Measurements from ENCODE around the gene FNDC3B.

Gene FNDC3B

DNA sequence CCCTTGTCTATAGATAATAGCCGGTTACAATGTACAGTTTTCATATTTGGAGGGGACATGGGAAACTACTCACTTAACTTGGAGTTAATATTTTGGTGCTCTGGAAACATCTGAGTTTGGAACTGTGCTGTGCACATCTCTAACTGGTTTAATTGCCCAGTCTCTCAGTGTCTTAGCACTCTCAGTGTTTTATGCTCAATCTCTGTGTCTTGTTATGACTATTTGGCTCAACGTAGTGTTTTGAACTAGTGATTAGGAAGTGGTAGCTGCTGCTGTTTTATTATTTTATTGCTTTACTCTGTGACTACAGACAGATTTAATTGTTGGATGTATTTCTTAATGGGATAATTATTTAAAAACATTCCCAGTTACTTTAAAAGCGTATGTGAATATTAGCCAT is 17.0 kb downstream of the FNDC3B start:
- peaks cover 33% of the 10 kb centered on the region for H3K4me1 Mint-ChIP-seq (ENCODE audit: low read depth)
- peaks cover 17% of the 10 kb centered on the region for H3K36me3 Mint-ChIP-seq
- H3K9me3 Mint-ChIP-seq (ENCODE audit: low read depth): no peaks in the 10 kb centered on the region
- H3K27me3 Mint-ChIP-seq: no peaks in the 10 kb centered on the region
- no peak overlapping the region for H3K4me3 Mint-ChIP-seq
- H3K27ac Mint-ChIP-seq: peak overlapping the region; percentile 22

DNA sequence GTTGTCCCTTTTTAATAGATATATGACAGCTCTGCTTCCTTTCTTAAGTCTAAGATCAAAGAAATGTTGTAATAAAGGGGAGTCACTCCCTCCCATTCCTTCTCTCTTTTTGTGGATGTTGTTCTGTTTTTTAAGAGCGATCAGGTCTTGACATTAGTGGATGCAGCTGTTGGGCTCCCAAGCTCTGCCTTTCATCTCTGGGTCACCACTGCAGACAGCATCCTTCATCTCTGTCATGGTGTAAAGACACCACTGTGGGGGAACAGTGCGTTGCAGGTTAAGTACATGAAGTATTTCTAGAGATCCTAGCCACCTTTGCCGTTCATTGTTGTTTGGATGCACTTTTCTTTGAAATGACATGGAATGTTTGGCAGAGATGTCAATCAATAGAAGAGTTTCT is 17.7 kb downstream of the FNDC3B start:
- Mint-ChIP-seq H3K4me3 (no peak overlapping the region), H3K9me3 (ENCODE audit: low read depth) (no peaks in the 10 kb centered on the region), H3K27ac (no peak overlapping the region), H3K4me1 (ENCODE audit: low read depth) (peaks cover 36% of the 10 kb centered on the region), H3K27me3 (no peaks in the 10 kb centered on the region), H3K36me3 (peaks cover 15% of the 10 kb centered on the region)

DNA sequence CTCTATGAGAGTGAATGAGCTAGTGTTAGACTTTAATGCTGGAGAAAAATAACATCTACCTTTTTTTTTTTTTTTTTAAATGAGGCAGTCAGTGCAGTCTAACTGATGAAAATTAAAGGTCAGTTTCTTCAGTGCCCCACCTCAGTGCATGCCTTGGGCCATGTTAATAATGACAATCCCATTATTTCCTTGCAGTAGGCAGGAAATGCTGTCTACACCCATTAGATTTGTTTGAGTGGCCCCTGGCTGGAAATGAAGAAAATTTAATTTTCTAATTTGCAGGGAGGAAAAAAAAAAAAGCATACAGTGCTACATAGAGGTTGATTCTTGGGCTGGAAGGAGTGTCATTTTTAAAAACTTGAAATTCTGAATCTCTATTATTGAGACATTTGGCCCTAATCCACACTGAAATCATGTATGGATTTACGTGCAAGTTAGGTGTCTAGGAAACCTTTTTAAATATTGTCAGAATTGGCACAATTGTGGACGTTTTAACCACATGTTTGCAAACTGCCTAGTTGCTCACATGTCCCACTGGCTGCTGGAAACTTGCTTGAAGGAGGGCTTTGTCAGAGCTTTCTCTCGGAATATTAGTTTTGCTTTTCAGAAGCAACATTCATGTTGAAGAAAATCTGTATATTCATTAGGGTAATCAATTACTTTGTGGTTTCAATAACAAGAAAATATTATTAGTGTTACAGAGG is 18.4 kb downstream of the FNDC3B start:
- H3K9me3 Mint-ChIP-seq (ENCODE audit: low read depth): no peaks in the 10 kb centered on the region
- H3K4me1 Mint-ChIP-seq (ENCODE audit: low read depth): peaks cover 36% of the 10 kb centered on the region
- H3K36me3 Mint-ChIP-seq: peaks cover 11% of the 10 kb centered on the region
- no peak overlapping the region for H3K4me3 Mint-ChIP-seq
- H3K27ac Mint-ChIP-seq: no peak overlapping the region
- no peaks in the 10 kb centered on the region for H3K27me3 Mint-ChIP-seq

DNA sequence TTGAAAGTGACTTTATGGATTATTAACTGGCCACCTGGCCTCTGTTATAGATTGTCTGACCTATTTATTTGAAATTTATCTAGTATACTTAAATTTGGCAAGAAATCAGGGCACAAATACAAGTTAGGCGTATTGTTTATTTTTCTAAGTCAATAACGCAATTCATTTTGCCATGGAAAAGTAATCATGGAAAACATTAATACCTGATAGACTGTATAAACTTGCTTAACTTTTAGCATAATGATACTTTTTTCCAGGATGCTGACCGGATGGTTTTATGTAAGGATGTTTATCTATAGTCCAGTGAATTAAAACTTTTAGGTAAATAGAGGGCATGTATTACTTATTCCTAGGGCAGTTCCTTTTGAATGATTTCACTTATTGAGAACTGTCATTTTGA is 20.2 kb downstream of the FNDC3B start:
- Mint-ChIP-seq H3K36me3 (peaks cover 19% of the 10 kb centered on the region), H3K9me3 (ENCODE audit: low read depth) (no peaks in the 10 kb centered on the region), H3K27ac (no peak overlapping the region), H3K27me3 (no peaks in the 10 kb centered on the region), H3K4me1 (ENCODE audit: low read depth) (peaks cover 34% of the 10 kb centered on the region), H3K4me3 (no peak overlapping the region)

DNA sequence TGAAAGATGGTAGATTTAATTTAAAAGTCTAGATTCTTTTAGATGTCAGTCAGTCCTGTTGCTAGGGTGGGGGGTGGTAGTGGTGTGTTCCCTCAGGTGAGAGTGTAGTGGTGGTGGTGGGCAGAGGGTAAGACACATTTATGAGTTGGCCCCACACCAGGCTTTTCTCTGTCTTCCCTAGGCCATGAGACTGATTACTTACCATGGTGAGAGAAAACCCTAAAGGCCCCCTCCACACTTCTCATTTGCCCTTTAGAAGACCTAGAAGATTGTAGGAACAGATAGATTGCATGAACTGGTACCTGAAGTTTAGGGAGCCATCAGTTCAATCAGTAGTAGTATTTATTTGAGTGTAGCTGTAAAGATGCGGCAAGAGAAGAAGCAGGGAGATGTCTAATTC is 20.9 kb downstream of the FNDC3B start:
- Mint-ChIP-seq H3K4me3 (no peak overlapping the region), H3K36me3 (peaks cover 19% of the 10 kb centered on the region), H3K27ac (no peak overlapping the region), H3K9me3 (ENCODE audit: low read depth) (no peaks in the 10 kb centered on the region), H3K27me3 (no peaks in the 10 kb centered on the region), H3K4me1 (ENCODE audit: low read depth) (peaks cover 29% of the 10 kb centered on the region)

DNA sequence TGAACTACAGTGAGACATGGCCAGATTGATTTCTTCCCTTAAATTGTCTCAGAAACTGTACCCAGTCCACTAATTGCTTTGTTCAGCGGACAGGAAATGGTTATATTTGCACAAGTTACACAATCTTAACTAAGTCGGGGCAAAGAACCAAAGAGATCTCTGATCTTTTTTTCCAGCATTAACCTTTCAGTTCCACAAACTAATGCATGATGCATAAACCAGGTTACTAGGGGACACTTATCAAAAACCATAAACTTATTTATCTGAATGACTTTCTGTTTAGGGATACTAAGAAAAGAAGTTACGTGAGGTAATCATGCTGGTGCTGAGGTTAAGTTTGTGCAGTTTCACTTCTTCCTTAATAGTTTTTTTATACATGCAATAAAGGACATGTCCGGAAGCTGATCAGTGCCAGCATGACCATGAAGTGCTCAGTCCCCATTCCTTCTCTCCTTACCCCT is 22.4 kb downstream of the FNDC3B start:
- H3K9me3 Mint-ChIP-seq (ENCODE audit: low read depth): no peaks in the 10 kb centered on the region
- H3K27me3 Mint-ChIP-seq: no peaks in the 10 kb centered on the region
- H3K4me1 Mint-ChIP-seq (ENCODE audit: low read depth): peaks cover 31% of the 10 kb centered on the region

DNA sequence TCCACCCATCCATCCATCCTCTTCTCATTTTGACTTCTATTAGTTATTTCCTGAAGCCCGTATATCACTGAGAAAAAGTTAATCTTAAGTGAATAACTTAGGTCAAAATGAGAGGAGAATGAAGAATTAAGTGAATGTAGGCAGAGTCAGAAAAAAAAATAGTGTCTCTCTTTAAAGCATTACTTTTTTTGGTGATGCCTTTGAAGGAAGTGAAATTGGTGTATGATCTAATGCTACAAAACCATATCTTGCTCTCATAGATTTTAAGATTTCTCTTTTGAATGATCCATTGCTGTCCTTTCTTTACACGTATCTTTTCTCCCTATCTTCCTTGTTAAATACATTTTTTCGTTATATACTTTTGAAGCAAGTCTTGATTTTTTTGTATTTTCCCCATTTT is 23.4 kb downstream of the FNDC3B start:
- Mint-ChIP-seq H3K4me3 (no peak overlapping the region), H3K36me3 (peaks cover 8% of the 10 kb centered on the region), H3K4me1 (ENCODE audit: low read depth) (peaks cover 34% of the 10 kb centered on the region), H3K27ac (no peak overlapping the region), H3K27me3 (no peaks in the 10 kb centered on the region), H3K9me3 (ENCODE audit: low read depth) (no peaks in the 10 kb centered on the region)

More for the DNA sequence above, 22.4 kb downstream of the FNDC3B start:
- Mint-ChIP-seq H3K36me3 (peaks cover 14% of the 10 kb centered on the region), H3K27ac (no peak overlapping the region), H3K4me3 (no peak overlapping the region)

DNA sequence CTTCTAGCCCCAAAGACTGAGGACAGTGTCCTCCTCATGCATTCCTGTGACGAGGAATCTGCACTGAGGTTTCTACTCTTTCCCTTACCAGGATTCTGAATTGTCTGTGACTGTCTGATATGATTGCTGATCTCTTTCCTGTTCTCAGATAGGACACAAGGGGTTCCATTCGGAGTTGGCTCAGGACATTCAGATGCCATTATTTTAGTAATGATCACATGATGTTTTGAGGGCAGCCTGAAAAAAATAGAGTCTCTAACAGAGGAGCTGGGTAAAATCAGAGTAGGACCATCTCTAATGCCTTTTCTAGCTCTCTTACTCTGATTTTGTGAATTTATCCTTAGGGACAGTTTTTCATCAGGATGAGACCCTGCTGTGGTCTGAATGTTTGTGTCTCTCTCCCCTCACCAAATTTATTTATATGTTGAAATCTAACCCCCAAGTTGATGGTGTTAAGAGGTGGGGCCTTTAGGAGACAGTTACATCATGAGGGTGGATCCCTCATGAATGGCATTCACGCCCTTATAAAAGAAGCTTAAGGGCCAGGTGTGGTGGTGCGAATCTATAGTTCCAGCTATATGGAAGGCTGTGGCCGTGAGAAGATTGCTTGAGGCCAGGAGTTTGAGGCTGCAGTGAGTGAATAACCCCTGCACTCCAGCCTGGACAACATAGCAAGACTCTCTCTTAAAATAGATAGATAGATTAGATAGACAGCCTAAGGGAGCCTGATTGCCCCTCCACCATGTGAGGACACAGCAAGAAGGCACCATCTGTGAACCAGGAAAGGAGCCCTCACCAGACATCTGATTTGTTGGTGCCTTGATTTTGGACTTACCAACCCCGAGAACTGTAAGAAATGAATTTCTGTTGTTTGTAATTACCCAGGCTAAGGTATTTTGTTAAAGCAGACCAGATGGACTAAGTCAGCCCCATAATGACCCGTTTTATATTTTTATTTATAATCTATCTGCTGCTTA is 24.4 kb downstream of the FNDC3B start:
- Mint-ChIP-seq H3K36me3 (peaks cover 8% of the 10 kb centered on the region), H3K4me1 (ENCODE audit: low read depth) (peaks cover 38% of the 10 kb centered on the region), H3K4me3 (no peak overlapping the region), H3K9me3 (ENCODE audit: low read depth) (no peaks in the 10 kb centered on the region), H3K27ac (no peak overlapping the region), H3K27me3 (no peaks in the 10 kb centered on the region)

DNA sequence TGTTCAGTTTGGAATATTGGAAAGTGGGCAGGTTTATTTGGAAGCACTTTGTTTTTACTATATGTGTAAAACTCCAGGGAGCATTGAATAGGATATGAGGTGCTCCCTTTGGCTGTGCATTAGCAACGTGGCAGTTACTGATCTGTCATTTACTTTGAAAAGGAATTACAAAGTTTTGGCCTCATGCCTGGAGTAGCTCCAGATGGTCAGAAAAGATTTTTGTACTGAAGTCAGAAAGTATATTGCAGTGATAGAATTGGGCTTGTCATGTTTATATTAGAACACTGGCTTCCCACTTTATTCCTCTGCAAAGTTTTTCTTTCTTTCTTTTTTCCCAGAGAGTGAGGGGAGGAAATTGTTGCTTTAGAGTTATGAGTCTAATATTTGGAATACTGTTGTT is 26.1 kb downstream of the FNDC3B start:
- Mint-ChIP-seq H3K9me3 (ENCODE audit: low read depth) (no peaks in the 10 kb centered on the region), H3K4me1 (ENCODE audit: low read depth) (peaks cover 37% of the 10 kb centered on the region), H3K36me3 (peaks cover 9% of the 10 kb centered on the region), H3K4me3 (no peak overlapping the region), H3K27ac (no peak overlapping the region), H3K27me3 (no peaks in the 10 kb centered on the region)

DNA sequence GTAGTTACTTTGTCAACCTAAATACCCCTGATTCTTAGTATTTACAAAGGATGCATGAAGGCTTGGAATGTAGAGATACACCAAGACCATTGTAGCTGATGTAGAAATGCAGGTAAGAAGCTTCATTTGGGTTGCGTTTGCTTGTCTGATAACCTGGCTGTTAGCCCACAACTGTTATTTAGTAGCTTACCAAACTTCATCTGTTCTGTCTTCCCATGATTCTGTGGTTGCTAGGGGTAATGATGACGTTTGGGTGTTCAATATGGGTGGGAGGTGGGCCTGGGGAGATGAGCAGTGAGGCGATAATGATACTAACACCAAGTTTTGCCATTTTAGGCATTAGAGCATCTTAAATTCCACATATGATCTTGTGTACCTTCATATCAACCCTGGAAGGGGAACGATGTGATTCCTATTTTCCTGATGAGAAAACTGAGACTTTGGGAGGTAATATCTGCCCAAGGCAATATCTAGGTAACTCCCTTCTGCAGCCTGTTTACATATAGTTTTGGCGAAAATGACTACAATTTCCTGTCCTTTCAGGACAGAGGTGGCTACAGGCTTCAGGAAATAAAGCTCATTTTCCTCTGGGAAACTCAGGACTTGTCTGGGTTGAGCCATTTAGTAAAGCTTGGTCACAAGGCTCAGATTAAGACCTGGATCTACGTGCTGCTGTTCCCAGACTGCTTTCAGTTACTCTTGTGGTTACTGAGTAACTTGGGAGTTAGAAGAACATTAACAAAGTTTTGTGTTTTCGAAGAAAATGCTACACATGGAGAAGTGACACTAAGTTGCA is 26.8 kb downstream of the FNDC3B start:
- no peaks in the 10 kb centered on the region for H3K27me3 Mint-ChIP-seq
- H3K36me3 Mint-ChIP-seq: peaks cover 11% of the 10 kb centered on the region
- no peaks in the 10 kb centered on the region for H3K9me3 Mint-ChIP-seq (ENCODE audit: low read depth)
- H3K4me1 Mint-ChIP-seq (ENCODE audit: low read depth): peaks cover 37% of the 10 kb centered on the region
- no peak overlapping the region for H3K27ac Mint-ChIP-seq
- no peak overlapping the region for H3K4me3 Mint-ChIP-seq

DNA sequence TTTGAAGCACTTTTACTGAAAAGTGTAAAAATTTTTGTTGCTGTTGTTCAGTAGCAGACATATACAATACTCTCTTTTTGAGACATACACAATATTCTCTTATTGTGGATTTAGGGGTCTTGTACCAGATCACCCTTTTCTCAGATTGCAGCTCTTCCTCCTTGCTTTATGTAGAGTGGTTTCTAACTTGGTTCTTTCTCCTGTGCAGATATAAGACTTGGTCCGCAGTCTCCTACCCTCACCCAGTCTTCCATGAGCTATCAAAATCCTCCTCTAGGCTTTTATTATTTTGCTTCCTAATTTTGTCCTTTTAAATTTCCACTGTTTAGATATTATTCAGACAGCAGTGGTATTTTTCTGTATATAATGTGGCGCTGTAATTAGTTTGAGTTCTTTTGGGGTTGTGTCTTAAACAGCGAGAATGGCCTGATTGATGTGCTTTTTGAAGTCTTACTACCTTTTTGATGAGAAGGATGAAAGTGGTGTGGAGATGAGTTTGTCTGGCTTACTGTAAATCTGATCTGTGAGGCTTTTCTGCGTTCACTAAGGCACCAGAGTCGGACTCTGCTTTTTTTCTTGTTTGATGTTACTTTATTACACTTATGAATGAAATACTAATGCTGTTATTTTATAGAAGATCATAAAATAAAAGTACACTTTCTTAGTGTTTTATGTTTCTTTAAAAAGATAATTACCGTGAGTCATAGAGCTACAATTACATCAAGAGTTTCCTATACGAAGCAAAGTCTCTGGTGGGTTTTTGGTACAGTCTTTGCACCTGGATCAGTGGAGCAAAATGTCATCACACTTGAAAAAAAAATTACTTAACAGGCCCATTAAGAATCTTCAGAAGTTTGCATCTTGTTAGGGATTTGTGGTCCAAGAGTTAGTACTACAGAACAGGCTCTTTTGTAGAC is 27.8 kb downstream of the FNDC3B start:
- Mint-ChIP-seq H3K9me3 (ENCODE audit: low read depth) (no peaks in the 10 kb centered on the region), H3K36me3 (peaks cover 11% of the 10 kb centered on the region), H3K27ac (no peak overlapping the region), H3K27me3 (no peaks in the 10 kb centered on the region), H3K4me3 (peak overlapping the region; percentile 36), H3K4me1 (ENCODE audit: low read depth) (peaks cover 33% of the 10 kb centered on the region)

DNA sequence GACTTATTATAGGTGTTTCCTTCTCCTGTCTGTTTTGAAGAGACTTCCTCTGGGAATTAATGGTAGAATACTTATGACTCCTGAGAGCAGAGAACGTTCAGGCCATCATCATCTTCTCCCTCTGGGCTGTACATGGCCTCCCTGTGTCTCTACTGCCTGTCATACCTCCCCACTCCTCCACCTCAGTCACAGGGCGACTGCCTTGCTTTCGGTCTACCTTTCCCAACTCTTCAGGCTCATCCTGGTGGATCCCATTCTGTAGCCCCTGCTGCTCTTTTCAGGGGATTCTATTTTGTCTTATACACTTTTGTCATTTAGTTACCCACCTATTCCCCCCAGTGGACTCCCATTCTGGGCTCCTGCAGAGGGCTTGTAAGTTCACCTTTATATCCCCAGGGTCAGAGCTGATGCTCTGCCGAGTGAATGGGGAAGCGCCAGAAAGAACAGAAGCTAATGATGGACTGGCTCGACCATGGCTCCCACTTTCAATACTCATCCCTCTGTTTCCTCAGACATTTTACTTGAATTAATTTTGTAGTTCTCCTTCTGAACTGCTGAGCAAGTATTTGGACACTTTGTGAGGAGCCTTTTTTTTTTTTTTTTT is 28.6 kb downstream of the FNDC3B start:
- H3K27me3 Mint-ChIP-seq: no peaks in the 10 kb centered on the region
- H3K36me3 Mint-ChIP-seq: peaks cover 10% of the 10 kb centered on the region
- H3K4me3 Mint-ChIP-seq: no peak overlapping the region
- no peak overlapping the region for H3K27ac Mint-ChIP-seq
- H3K9me3 Mint-ChIP-seq (ENCODE audit: low read depth): no peaks in the 10 kb centered on the region
- H3K4me1 Mint-ChIP-seq (ENCODE audit: low read depth): peaks cover 33% of the 10 kb centered on the region

DNA sequence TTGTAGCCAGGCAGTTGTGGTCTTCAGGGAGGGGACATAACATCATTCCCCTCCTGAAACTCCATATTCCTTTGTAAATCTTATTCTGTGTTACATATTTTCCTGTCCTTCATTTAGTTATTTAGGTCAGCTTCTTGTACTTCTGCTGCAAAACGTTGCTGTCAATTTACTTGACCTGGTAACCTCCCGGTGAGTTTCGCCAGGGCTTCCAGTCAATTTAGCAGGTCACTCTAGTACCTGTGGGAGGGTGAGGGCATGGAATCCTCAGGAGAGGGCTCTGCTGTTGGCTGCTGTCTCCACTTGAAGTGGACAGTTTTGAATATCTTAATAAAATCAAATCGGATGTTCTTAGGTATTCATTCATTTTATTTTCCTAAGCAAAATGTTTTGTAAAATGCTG is 29.6 kb downstream of the FNDC3B start:
- peaks cover 12% of the 10 kb centered on the region for H3K36me3 Mint-ChIP-seq
- no peaks in the 10 kb centered on the region for H3K9me3 Mint-ChIP-seq (ENCODE audit: low read depth)
- no peaks in the 10 kb centered on the region for H3K27me3 Mint-ChIP-seq
- no peak overlapping the region for H3K27ac Mint-ChIP-seq
- no peak overlapping the region for H3K4me3 Mint-ChIP-seq
- H3K4me1 Mint-ChIP-seq (ENCODE audit: low read depth): peaks cover 31% of the 10 kb centered on the region

DNA sequence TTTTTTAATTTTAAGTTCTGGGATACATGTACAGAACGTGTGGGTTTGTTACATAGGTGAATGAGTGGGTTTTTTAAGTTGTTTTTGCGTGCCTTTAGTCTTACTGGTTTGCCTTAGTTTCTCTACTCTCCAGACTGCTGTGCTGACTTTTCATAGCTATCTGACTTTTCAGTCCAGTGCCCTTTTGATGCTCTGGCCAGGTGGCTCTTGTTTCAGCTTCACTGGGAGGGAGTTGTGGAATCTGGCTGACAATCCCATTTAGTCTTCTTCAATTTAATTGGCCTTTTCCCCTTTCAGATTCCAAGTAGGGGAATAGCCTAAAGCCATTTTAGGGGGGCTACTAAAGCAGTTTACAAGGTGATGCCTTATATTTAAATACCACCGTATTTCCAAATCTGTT is 30.1 kb downstream of the FNDC3B start:
- peaks cover 11% of the 10 kb centered on the region for H3K36me3 Mint-ChIP-seq
- peaks cover 31% of the 10 kb centered on the region for H3K4me1 Mint-ChIP-seq (ENCODE audit: low read depth)
- no peak overlapping the region for H3K27ac Mint-ChIP-seq
- no peaks in the 10 kb centered on the region for H3K27me3 Mint-ChIP-seq
- no peaks in the 10 kb centered on the region for H3K9me3 Mint-ChIP-seq (ENCODE audit: low read depth)
- H3K4me3 Mint-ChIP-seq: no peak overlapping the region
